ENCODE data around the gene PJVK.
"Not testable (repeated sequence)": the region's sequence is repeated elsewhere in the genome, so short reads cannot be mapped to it uniquely, and the experiment has no call there.

PJVK gene

DNA sequence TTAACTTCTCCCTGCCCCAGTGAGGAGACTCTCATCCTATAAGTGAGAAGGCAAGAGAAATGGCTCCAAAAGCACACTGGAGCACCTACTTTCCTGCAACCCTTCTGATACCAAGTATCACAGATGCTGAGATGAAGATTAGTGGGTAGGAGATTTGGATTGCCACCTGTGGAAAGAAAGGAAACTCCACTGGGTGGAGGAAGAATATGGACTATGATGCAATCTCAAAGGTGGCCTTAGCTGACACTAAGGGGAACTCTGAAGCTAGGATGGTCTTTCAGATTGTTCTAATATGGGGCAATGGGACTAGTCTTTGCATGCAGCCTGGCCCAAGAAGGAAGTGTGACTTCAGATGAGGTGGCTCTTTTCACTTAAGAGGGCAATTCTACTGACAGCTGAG, 21.8 kb upstream of the PJVK start:
- DNase-seq (ENCODE audit: low read depth in 2 of 2) = no peak

DNA sequence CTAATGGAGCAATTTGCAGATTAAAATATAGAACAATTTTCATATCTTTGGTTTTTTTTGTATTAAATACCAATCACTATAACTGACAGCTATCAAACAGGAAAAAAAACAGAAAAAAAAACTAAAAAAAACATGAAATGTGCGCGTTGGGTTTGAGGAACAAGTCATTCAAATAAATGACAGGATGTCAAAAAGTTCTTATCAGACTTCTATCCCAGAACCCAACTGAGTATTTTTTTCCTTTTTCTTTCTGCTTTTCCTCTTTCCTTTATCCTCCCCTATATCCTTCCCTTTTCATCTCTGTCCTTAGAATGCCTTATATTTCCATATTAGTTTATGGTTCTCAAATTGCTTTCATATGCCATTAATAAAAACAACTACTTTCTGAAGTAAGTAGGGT, 14.5 kb upstream of the PJVK start:
- no peak for DNase-seq (ENCODE audit: low read depth in 2 of 2)

- no peak for DNase-seq (ENCODE audit: low read depth in 2 of 2)
These were observed 9.8 kb upstream of the PJVK start for GRCh38 chr2:178441426-178441825.

- DNase-seq (ENCODE audit: low read depth in 2 of 2) = no peak
These were observed 2.1 kb upstream of the PJVK start for GRCh38 chr2:178448968-178449661.

- no peak for DNase-seq (ENCODE audit: low read depth in 2 of 2)
These were observed 1.3 kb upstream of the PJVK start for GRCh38 chr2:178449700-178450523.

DNA sequence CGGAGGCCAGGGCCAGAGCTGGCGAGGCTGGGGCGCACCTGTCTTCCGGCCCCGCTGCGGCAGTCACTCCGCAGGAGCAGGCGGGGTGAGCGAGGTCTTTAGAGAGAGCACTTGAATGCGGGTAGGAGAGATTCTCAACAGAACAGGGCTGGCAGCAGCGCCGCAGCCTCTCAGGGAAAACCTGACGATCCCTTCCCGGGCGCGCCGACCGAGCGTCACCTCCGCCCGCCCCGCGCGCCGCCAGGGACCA, 729 bp upstream of the PJVK start:
- no peak for DNase-seq (ENCODE audit: low read depth in 2 of 2)

DNA sequence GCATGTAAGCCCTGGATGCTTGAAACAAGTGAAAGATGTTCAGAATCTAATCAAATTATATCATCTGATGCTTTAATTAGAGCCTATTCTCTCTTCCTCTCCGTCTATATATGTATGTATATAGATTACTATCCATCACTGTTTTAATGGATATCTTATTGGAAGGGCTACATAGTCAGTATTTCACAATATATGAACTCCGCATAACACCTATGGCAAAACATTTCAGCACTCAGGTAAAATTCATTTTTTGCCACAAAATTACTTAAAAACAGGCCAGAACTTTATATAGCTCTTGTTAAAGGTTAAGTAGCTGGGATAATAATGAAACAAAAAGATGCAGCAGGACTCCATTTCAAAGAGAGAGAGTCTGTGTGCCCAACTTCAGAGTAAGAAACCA, 1.2 kb downstream of the PJVK start:
- DNase-seq (ENCODE audit: low read depth in 2 of 2) = no peak

DNA sequence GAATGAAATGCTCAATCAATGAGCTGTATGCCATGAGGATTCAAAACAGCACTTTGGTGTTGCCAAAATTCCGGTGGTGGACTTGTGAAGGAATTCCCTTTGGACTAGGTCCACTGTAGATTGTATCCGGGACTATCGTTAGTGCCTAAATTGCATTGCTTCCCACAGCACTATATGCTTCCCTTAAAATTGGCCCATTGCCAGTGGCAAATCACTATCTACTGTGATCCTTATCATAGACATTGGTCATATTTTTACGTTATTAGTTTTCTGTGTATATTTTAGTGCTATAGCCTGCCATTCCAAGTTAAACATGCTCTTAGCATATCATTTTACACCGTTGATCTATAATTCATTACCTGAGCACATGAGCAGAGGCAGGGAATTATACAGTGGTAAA, 1.7 kb downstream of the PJVK start:
- no peak for DNase-seq (ENCODE audit: low read depth in 2 of 2)

DNA sequence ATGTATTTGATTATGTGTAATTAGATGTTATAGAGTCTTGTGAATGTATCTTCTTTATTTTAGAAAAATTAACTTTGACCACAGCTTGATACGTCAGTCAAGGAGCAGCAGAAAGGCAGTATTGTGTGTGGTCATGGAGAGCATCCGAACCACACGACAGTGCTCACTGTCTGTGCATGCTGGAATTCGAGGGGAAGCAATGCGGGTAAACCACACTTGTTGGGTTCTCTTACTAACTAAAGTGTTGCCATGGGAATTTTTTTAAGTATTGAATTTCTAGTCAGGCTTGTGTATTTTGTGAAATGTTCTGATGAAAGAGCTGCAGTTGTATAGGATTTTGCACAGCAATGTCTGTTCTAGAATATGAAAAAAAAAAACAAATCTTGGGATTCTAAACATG, 4.8 kb downstream of the PJVK start:
- no peak for DNase-seq (ENCODE audit: low read depth in 2 of 2)

- DNase-seq (ENCODE audit: low read depth in 2 of 2) = no peak
These were observed 6.3 kb downstream of the PJVK start for GRCh38 chr2:178457390-178457886.

- DNase-seq (ENCODE audit: low read depth in 2 of 2) = no peak
These were observed 18.2 kb downstream of the PJVK start for GRCh38 chr2:178469219-178469849.

DNA sequence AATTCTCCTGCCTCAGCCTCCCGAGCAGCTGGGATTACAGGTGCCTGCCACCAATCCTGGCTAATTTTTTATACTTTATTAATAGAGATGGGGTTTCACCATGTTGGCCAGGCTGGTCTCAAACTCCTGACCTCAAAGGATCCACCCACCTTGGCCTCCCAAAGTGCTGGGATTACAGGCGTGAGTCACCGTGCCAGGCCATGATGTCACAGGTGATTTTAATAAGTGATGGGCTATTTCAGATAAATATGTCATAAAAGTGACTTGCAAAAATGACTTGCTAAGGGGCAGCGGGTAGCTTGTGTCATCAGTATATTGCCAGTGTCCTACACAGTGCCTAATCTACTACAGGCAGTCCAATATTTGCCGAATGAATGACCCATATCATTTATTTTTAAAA, 20.1 kb downstream of the PJVK start:
- not testable (repeated sequence) for DNase-seq (ENCODE audit: low read depth in 2 of 2)

DNA sequence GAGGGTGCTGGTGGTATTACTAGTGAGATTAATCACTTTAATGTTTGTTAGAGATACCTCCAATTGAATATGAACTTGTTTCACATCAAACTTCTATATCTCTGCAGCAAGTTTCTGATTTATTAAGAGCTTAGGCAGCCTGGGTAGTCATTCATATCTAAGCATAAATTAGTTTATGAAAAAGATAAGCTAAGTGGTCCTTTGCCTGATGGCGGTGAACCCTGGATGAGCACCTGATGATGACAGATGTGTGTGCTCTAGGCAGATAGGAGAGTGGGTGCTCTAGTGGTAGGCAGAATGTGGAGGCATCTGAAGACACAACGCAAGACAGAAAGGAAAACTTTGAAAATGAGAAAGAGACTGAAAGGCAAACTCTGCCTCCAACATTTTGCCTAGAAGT, 22.2 kb downstream of the PJVK start:
- DNase-seq (ENCODE audit: low read depth in 2 of 2) = no peak

- no peak for DNase-seq (ENCODE audit: low read depth in 2 of 2)
These were observed 22.8 kb downstream of the PJVK start for GRCh38 chr2:178473931-178474330.

GRCh38 chr2:178474560-178474959, 23.4 kb downstream of the PJVK start:
- no peak for DNase-seq (ENCODE audit: low read depth in 2 of 2)

- no peak for DNase-seq (ENCODE audit: low read depth in 2 of 2)
These were observed 25.3 kb downstream of the PJVK start for GRCh38 chr2:178476477-178476876.

DNA sequence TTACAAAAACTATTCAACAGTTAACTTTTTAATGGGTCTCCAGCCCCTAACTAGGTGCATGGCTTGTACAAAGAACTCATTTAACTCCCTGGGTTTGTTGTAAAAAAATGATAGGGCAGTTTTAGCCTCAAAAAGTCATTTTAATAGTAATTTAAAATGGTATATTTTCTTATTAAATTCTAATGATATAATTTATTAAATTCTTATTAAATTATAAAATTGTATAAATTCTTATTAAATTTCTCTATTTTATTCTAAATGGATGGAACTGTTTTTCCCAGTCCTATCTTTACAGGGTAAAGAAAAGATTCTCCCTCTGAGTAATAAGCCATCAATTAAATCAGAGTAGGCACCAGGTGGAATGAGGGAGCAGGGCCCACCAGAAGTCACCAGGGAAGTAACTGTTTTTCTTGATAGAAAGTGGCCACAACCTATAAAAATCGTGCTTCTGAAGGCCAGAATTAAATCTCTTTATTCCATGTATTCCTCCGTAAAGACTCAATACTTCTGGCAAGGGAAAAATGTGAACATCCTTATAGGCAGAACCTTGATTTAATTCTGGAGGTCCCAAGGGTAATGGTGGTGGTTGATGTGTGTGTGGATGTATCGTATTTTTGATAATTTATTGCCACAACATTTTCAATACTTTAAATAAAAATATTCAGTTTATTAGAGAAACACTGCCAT, 26.4 kb downstream of the PJVK start:
- DNase-seq (ENCODE audit: low read depth in 2 of 2) = no peak

GRCh38 chr2:178478130-178478438, 26.9 kb downstream of the PJVK start:
- no peak for DNase-seq (ENCODE audit: low read depth in 2 of 2)

GRCh38 chr2:178478439-178479274, 27.5 kb downstream of the PJVK start, which contains the start of gene FKBP7:
Gene FKBP7 (minus strand): TSS chr2:178478600. CDS start chr2:178478499, 101 bp downstream.
- DNase-seq (ENCODE audit: low read depth in 2 of 2) = peak; percentile 63 to 73

- DNase-seq (ENCODE audit: low read depth in 2 of 2) = no peak
These were observed 28.1 kb downstream of the PJVK start for GRCh38 chr2:178479275-178479616.

DNA sequence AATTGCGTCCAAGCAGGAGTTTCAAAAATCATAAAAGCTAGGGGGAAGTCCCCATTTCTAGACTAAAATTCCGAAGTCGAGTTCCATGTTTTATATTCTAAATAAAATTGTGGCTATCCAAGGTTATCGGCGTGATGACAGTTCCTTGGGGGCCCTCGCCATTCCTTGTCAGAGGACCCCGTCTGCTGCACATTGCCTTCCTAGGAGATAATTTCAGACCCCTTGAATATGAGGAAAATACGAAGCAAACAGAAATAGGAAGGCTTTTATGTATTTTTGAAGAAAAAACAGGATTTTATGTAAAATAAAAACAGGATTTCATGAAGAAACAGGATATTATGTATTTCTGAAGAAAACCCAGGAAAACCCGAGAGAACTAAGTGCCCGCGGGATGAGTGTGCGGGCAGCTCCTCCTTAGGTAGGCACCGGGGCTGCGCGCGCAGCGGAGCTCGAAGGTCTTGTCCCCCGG, 28.6 kb downstream of the PJVK start:
- no peak for DNase-seq (ENCODE audit: low read depth in 2 of 2)
